Glutamatergic neuron (in vitro differentiated cells): ENCODE results near the gene NREP. TPM values are rescaled to one million over a fixed set of nuclear protein-coding genes. Genes with fewer than 3 reads are reported as not detected.

ENCODE experiments used
- DNase-seq: peaks from one replicate; pipeline ENCODE4 v3.0.0; 2022
- H3K27ac Mint-ChIP-seq: one replicate; pipeline ENCODE4 v1.8.0; 2020; ENCODE audit warnings: mild to moderate bottlenecking, mixed read lengths, inconsistent platforms; ENCODE audit not compliant: unreplicated experiment
- H3K27me3 Mint-ChIP-seq: one replicate; pipeline ENCODE4 v1.8.0; 2020; ENCODE audit warnings: mild to moderate bottlenecking, moderate library complexity, mixed read lengths, inconsistent platforms; ENCODE audit not compliant: unreplicated experiment
- H3K36me3 Mint-ChIP-seq: one replicate; pipeline ENCODE4 v1.8.0; 2020; ENCODE audit warnings: mild to moderate bottlenecking, mixed read lengths, inconsistent platforms; ENCODE audit not compliant: unreplicated experiment
- H3K4me1 Mint-ChIP-seq: one replicate; pipeline ENCODE4 v1.8.0; 2020; ENCODE audit warnings: mild to moderate bottlenecking, low read depth, mixed read lengths, inconsistent platforms; ENCODE audit not compliant: unreplicated experiment
- H3K4me3 Mint-ChIP-seq: one replicate; pipeline ENCODE4 v1.8.0; 2020; ENCODE audit warnings: mild to moderate bottlenecking, mixed read lengths, inconsistent platforms; ENCODE audit not compliant: unreplicated experiment
- H3K9me3 Mint-ChIP-seq: one replicate; pipeline ENCODE4 v1.8.0; 2020; ENCODE audit warnings: mild to moderate bottlenecking, moderate library complexity, mixed read lengths, inconsistent platforms; ENCODE audit not compliant: unreplicated experiment
- CTCF ChIP-seq: fragments of 200-600 bp; sonication (generic); IDR thresholded peaks from one replicate; pipeline ENCODE4 v1.5.0; 2021; ENCODE audit not compliant: partially characterized antibody, unreplicated experiment
- total RNA-seq: library from RNA; stranded (reverse); fragmentation: NEBNext Ultra II Directional; extraction: Animal tissue kit (Norgen Biotek cat#: 25700); gene quantifications from one replicate; pipeline ENCODE4 v1.2.1, GENCODE V29; 2021; ENCODE audit not compliant: unreplicated experiment

NREP gene
- total RNA-seq, 1 donor from 2014 or later, result 904 TPM

- Mint-ChIP-seq H3K9me3 (no peaks in the 10 kb centered on the region), H3K27ac (peak overlapping the region; percentile 71), H3K4me1 (peaks cover 51% of the 10 kb centered on the region), H3K36me3 (no peaks in the 10 kb centered on the region), H3K4me3 (no peak overlapping the region), H3K27me3 (no peaks in the 10 kb centered on the region)
- DNase-seq, result no peak
- no peak for TF ChIP-seq CTCF
Measured at GRCh38 chr5:111734597-111734996, 22.4 kb downstream of the NREP start.

- Mint-ChIP-seq H3K4me3 (peak overlapping the region; percentile 34), H3K27me3 (no peaks in the 10 kb centered on the region), H3K27ac (peak overlapping the region; percentile 71), H3K9me3 (no peaks in the 10 kb centered on the region), H3K4me1 (peaks cover 48% of the 10 kb centered on the region), H3K36me3 (no peaks in the 10 kb centered on the region)
- DNase-seq, result no peak
- TF ChIP-seq CTCF, result no peak
Measured at GRCh38 chr5:111734013-111734412, 23.0 kb downstream of the NREP start.

- no peak for TF ChIP-seq CTCF
- Mint-ChIP-seq H3K27ac (peak overlapping the region; percentile 12), H3K27me3 (peaks cover 1% of the 10 kb centered on the region), H3K9me3 (no peaks in the 10 kb centered on the region), H3K4me1 (peaks cover 44% of the 10 kb centered on the region), H3K36me3 (peaks cover 3% of the 10 kb centered on the region), H3K4me3 (no peak overlapping the region)
- DNase-seq, result no peak
Measured at GRCh38 chr5:111733571-111733970, 23.4 kb downstream of the NREP start.

GRCh38 chr5:111731638-111732037 is 25.4 kb downstream of the NREP start:
- Mint-ChIP-seq H3K9me3 (no peaks in the 10 kb centered on the region), H3K4me3 (no peak overlapping the region), H3K27me3 (peaks cover 1% of the 10 kb centered on the region), H3K36me3 (peaks cover 11% of the 10 kb centered on the region), H3K4me1 (peaks cover 33% of the 10 kb centered on the region), H3K27ac (no peak overlapping the region)
- TF ChIP-seq CTCF, result no peak
- DNase-seq, result no peak

GRCh38 chr5:111730659-111731382 is 26.2 kb downstream of the NREP start:
- TF ChIP-seq CTCF, result no peak
- peaks cover 1% of the 10 kb centered on the region for H3K27me3 Mint-ChIP-seq
- peaks cover 26% of the 10 kb centered on the region for H3K4me1 Mint-ChIP-seq
- H3K36me3 Mint-ChIP-seq, result peaks cover 16% of the 10 kb centered on the region
- no peaks in the 10 kb centered on the region for H3K9me3 Mint-ChIP-seq
- H3K4me3 Mint-ChIP-seq, result no peak overlapping the region
- peak overlapping the region; percentile 33 for H3K27ac Mint-ChIP-seq
- DNase-seq, result no peak
